ENCODE data around the gene OXLD1.

OXLD1 gene

DNA sequence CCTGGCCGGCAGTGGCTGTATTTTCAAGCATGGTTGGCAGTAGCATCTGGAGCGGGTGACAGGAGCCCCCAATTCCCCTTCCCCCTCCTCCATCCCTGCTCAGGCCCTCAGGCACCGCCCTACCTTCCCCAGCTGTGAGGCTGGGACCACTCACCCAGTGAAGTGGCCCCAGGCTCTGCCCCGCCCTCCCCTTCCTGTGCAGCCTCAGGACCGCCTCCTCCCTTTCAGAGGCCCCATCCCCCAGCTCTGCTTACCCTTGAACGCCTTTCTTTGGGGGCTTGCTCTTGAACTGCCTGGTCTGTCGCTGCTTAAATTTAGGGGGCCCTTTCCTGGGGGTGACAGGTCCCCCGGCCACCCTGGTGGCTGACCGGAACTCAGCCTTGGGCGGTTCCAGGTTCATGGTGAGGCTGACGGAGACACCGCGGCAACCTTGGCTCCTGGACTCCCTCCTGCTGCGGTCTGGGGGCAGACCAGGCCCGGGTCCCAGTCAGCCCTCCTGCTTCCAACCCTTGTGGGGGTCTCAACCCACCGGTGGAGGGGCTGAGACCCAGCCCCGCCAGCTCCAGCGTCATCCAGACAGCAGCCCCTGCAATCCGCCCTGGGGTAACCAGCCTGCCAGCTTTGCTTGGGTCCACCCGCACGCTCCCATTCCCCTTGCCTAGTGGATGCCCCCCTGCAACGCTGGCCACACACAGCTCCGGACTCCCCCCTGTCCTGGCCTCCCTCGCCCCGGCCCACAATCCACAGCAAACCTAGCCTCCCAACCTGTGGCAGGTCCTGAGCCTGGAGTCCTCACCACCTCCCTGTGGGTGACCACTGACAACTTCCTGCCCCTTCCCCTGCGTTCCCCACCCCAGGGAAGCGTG, 13.3 kb downstream of the OXLD1 start:
- no peak overlapping the region for H3K27ac ChIP-seq (ENCODE audit: extremely low read depth, low read depth, low read length)
- ChIA-PET CTCF (interaction anchor here (0.6 to 0.8 kb wide), 2 partner anchors 198 to 503 kb away, joined by 3 to 4 read pairs; no protein-coding TSS in a partner anchor), POLR2A (interaction anchor here (0.7 kb wide), 1 partner anchor 49 kb away, joined by 4 read pairs; no protein-coding TSS in a partner anchor)
- no peaks in the 10 kb centered on the region for H3K9me3 ChIP-seq (ENCODE audit: control insufficient read depth, insufficient read depth, low read depth, low read length)
- TF ChIP-seq ZBTB8A (tag by site-specific recombination; IDR thresholded peaks at IDR 0.05) (no peak), ZNF530 (tag by site-specific recombination; IDR thresholded peaks at IDR 0.05; ENCODE audit: low read depth) (no peak), BCL11B (tag by site-specific recombination; IDR thresholded peaks at IDR 0.05; ENCODE audit: low read depth) (no peak), WT1 (tag by site-specific recombination; IDR thresholded peaks at IDR 0.05) (no peak), GLIS1 (tag by site-specific recombination; IDR thresholded peaks at IDR 0.05) (peak; percentile 83), ZNF248 (tag by site-specific recombination; IDR thresholded peaks at IDR 0.05) (no peak), ZNF223 (tag by site-specific recombination; IDR thresholded peaks at IDR 0.05) (no peak), ZFP69B (tag by site-specific recombination; IDR thresholded peaks at IDR 0.05) (no peak), ZNF391 (tag by site-specific recombination; IDR thresholded peaks at IDR 0.05; ENCODE audit: borderline replicate concordance, low read depth) (no peak), ZBTB1 (tag by site-specific recombination; IDR thresholded peaks at IDR 0.05) (no peak), ZIC2 (tag by site-specific recombination; IDR thresholded peaks at IDR 0.05) (0 out of 2 replicates have a peak, but pooled peaks have one; percentile 30), ZSCAN16 (tag by site-specific recombination; IDR thresholded peaks at IDR 0.05) (no peak), GLIS2 (tag by site-specific recombination; IDR thresholded peaks at IDR 0.05) (peak; percentile 66)
- TF ChIP-seq, protein P1, sequence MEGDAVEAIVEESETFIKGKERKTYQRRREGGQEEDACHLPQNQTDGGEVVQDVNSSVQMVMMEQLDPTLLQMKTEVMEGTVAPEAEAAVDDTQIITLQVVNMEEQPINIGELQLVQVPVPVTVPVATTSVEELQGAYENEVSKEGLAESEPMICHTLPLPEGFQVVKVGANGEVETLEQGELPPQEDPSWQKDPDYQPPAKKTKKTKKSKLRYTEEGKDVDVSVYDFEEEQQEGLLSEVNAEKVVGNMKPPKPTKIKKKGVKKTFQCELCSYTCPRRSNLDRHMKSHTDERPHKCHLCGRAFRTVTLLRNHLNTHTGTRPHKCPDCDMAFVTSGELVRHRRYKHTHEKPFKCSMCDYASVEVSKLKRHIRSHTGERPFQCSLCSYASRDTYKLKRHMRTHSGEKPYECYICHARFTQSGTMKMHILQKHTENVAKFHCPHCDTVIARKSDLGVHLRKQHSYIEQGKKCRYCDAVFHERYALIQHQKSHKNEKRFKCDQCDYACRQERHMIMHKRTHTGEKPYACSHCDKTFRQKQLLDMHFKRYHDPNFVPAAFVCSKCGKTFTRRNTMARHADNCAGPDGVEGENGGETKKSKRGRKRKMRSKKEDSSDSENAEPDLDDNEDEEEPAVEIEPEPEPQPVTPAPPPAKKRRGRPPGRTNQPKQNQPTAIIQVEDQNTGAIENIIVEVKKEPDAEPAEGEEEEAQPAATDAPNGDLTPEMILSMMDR (tag by site-specific recombination; IDR thresholded peaks at IDR 0.05), result no peak
- H3K4me3 ChIP-seq (ENCODE audit: low read depth, low read length), result no peak overlapping the region
- no peaks in the 10 kb centered on the region for H3K36me3 ChIP-seq (ENCODE audit: control insufficient read depth in 2 of 2, insufficient read depth in 1 of 2, low read length in 2 of 2)
- H3K4me1 ChIP-seq (ENCODE audit: control insufficient read depth, insufficient read depth, low read length), result no peaks in the 10 kb centered on the region

DNA sequence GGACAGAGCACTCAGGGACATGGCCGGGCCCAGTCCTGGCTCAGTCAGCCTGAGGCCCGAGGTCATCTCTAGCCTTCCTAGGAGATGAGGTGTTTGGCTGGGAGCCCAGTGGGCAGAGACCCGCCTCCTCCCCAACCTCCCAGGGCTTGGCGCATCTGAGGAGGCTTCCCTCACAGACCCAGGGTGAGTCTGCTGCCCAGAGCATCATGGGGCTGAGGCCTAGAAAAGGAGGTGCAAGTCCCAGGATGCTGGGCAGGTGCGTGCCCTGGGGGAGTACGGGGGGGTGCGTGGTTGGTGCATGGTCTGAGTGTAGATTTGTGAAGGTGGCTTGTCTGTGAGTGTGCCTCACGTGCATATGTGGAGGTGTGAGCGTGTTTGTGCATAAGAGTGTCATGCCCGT, 14.7 kb downstream of the OXLD1 start:
- ChIA-PET CTCF (no interaction called here), POLR2A (no interaction called here)
- Histone ChIP-seq H3K27ac (ENCODE audit: extremely low read depth, low read depth, low read length) (no peak overlapping the region), H3K4me3 (ENCODE audit: low read depth, low read length) (no peak overlapping the region), H3K36me3 (ENCODE audit: control insufficient read depth in 2 of 2, insufficient read depth in 1 of 2, low read length in 2 of 2) (no peaks in the 10 kb centered on the region), H3K9me3 (ENCODE audit: control insufficient read depth, insufficient read depth, low read depth, low read length) (no peaks in the 10 kb centered on the region), H3K4me1 (ENCODE audit: control insufficient read depth, insufficient read depth, low read length) (no peaks in the 10 kb centered on the region)
- peak; percentile 30; the same call in 1 of the 2 replicates for TF ChIP-seq ZNF600 (tag by site-specific recombination; IDR thresholded peaks at IDR 0.05)
- no peak for TF ChIP-seq ZNF146 (tag by site-specific recombination; IDR thresholded peaks at IDR 0.05)
- TF ChIP-seq, protein P2, sequence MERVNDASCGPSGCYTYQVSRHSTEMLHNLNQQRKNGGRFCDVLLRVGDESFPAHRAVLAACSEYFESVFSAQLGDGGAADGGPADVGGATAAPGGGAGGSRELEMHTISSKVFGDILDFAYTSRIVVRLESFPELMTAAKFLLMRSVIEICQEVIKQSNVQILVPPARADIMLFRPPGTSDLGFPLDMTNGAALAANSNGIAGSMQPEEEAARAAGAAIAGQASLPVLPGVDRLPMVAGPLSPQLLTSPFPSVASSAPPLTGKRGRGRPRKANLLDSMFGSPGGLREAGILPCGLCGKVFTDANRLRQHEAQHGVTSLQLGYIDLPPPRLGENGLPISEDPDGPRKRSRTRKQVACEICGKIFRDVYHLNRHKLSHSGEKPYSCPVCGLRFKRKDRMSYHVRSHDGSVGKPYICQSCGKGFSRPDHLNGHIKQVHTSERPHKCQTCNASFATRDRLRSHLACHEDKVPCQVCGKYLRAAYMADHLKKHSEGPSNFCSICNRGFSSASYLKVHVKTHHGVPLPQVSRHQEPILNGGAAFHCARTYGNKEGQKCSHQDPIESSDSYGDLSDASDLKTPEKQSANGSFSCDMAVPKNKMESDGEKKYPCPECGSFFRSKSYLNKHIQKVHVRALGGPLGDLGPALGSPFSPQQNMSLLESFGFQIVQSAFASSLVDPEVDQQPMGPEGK (tag by site-specific recombination; IDR thresholded peaks at IDR 0.05), result peak; percentile 29
- peak; percentile 97 for TF ChIP-seq GLIS1 (tag by site-specific recombination; IDR thresholded peaks at IDR 0.05)
- TF ChIP-seq ZIC2 (tag by site-specific recombination; IDR thresholded peaks at IDR 0.05), result 0 out of 2 replicates have a peak, but pooled peaks have one; percentile 7

DNA sequence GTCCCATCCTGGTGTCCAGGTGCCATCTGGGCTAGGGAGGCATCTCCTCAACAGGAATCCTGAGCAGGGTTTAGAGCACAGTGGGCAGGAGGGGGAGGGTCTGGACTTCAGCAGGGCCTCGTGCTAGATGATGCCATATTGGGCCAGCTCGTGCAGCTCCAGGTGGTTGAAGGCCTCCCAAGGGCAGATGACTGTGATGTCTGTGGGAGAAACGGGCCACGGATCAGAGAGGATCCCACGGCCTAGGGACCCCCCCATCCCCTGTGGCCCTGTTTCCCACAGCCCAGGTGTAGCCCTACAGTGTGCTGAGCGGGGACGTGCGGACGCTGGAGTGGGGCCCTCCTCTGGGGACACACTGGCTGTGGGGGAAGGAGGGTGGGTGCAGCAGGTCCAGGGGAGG, 15.5 kb downstream of the OXLD1 start:
- no peaks in the 10 kb centered on the region for H3K36me3 ChIP-seq (ENCODE audit: control insufficient read depth in 2 of 2, insufficient read depth in 1 of 2, low read length in 2 of 2)
- ChIA-PET POLR2A (no interaction called here), CTCF (no interaction called here)
- no peaks in the 10 kb centered on the region for H3K9me3 ChIP-seq (ENCODE audit: control insufficient read depth, insufficient read depth, low read depth, low read length)
- no peak overlapping the region for H3K27ac ChIP-seq (ENCODE audit: extremely low read depth, low read depth, low read length)
- H3K4me3 ChIP-seq (ENCODE audit: low read depth, low read length), result no peak overlapping the region
- H3K4me1 ChIP-seq (ENCODE audit: control insufficient read depth, insufficient read depth, low read length), result no peaks in the 10 kb centered on the region
- TF ChIP-seq ZNF223 (tag by site-specific recombination; IDR thresholded peaks at IDR 0.05), result no peak
- TF ChIP-seq ZNF416 (tag by site-specific recombination; IDR thresholded peaks at IDR 0.05), result no peak
- TF ChIP-seq, protein P3, sequence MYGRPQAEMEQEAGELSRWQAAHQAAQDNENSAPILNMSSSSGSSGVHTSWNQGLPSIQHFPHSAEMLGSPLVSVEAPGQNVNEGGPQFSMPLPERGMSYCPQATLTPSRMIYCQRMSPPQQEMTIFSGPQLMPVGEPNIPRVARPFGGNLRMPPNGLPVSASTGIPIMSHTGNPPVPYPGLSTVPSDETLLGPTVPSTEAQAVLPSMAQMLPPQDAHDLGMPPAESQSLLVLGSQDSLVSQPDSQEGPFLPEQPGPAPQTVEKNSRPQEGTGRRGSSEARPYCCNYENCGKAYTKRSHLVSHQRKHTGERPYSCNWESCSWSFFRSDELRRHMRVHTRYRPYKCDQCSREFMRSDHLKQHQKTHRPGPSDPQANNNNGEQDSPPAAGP (tag by site-specific recombination; IDR thresholded peaks at IDR 0.05), result no peak
- TF ChIP-seq ZNF558 (tag by site-specific recombination; IDR thresholded peaks at IDR 0.05), result no peak
- TF ChIP-seq ZXDB (tag by site-specific recombination; IDR thresholded peaks at IDR 0.05), result no peak
- TF ChIP-seq SETDB1 (IDR thresholded peaks at IDR 0.05; ENCODE audit: insufficient read length, low read length), result no peak
- 0 out of 2 replicates have a peak, but pooled peaks have one; percentile 12 for TF ChIP-seq GLIS2 (tag by site-specific recombination; IDR thresholded peaks at IDR 0.05)
- TF ChIP-seq TCF7L2 (IDR thresholded peaks at IDR 0.05; ENCODE audit: borderline replicate concordance, low read depth, low read length), result no peak
- no peak for TF ChIP-seq ZNF768 (tag by site-specific recombination; IDR thresholded peaks at IDR 0.05)
- TF ChIP-seq BCL11A (tag by site-specific recombination; IDR thresholded peaks at IDR 0.05; ENCODE audit: low read depth), result no peak
- no peak for TF ChIP-seq ZNF274 (IDR thresholded peaks at IDR 0.05; ENCODE audit: low read length)
- TF ChIP-seq ZNF274 (tag by site-specific recombination; IDR thresholded peaks at IDR 0.05; ENCODE audit: borderline replicate concordance), result no peak
- TF ChIP-seq ZFP3 (tag by site-specific recombination; IDR thresholded peaks at IDR 0.05; ENCODE audit: low read depth), result no peak
